Activated CD8-positive, alpha-beta memory T cell treated with anti-CD3 and anti-CD28 coated beads, Interleukin-2, amount 50 U/mL, for 1 hour (primary cell): ENCODE measurements around the gene HDAC4.

Experiments used
- DNase-seq: peaks from one replicate; pipeline ENCODE4 v3.0.0-alpha.2; 2020; ENCODE audit errors: extremely low read depth

HDAC4 gene

DNA sequence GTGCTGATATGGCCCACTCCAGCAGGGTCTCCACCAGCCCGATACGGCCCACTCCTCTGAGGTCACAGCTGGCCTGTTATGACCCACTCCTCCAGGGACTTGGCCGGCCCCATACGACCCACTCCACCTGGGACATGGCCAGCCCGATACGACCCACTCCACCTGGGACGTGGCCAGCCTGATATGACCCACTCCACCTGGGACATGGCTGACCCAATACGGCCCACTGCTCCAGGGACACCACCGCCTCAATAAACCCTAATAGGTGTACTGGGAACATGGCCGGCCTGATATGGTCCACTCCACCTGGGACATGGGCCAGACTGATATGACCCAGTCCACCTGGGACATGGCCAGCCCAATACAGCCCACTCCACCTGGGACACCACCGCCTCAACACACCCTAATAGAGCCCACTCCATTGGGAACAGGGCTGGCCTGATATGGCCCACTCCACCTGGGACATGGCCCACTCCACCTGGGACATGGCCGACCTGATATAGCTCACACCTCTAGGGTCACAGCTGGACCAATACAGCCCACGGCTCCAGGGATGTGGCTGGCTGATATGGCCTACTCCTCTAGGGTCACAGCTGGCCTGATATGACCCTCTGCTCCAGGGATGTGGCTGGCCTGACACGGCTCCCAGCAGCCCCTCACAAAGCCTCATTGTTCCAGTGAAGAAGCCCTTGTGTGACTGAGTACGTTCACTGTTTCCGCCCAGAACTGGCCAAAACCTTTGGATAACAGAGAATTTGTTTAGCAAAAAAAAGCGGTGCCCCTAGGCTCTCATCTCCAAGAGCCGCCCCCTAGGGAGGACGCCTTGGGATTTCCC, 245.6 kb downstream of the HDAC4 start:
- no peak for DNase-seq

- DNase-seq, result no peak
Measured at GRCh38 chr2:239153806-239154591, 246.8 kb downstream of the HDAC4 start.

DNA sequence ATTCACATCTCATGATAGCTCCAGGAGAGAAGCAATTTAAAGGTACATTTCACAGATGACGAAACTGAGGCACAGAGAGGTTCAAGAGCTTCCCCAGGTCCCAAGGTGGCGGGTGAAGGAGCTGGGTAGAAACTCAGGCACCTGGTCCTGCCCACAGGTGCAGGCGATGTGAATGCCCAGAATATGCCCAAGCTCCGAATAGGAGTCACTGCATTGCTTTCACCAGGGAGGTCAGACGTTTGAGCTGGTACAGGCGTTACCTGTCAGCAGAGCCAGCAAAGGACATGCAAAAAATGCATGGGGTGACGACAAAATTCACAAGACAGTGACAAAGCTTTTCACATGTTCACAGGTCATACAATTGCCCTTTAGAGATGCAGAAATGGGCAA, 247.9 kb downstream of the HDAC4 start:
- no peak for DNase-seq

DNA sequence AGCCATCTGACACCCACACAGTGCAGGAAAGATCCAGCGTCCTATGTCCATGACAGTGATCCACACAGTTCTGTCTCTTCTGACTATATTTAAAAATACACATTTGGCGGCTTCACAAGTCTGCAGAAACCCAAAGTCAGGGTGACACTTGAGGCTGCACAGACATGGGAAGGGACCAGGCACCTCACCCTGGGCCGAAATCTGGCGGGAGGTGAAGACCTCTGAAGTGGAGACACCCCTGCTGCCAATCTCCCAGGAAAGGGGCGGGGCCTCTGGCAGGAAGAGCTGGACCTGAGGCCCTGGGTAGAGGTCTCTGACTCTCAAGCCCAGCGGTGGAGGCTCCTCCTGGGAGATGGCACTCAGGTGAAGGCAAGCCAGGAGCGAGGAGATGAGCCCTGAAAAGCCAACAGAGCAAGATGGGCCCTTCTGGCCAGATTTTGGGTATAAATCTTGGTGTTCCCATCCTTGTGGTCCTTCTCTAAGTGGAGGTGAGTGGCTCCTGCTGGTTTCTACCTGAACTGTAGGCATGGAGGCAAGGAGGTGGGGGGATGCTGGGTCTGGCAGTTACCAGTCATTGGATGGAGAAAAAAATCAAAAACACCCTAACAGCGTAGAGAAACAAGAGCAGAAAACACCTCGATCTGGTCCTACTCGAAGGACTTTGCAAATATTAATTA, 248.4 kb downstream of the HDAC4 start:
- DNase-seq, result no peak

- no peak for DNase-seq
Measured at GRCh38 chr2:239151201-239152131, 249.4 kb downstream of the HDAC4 start.

DNA sequence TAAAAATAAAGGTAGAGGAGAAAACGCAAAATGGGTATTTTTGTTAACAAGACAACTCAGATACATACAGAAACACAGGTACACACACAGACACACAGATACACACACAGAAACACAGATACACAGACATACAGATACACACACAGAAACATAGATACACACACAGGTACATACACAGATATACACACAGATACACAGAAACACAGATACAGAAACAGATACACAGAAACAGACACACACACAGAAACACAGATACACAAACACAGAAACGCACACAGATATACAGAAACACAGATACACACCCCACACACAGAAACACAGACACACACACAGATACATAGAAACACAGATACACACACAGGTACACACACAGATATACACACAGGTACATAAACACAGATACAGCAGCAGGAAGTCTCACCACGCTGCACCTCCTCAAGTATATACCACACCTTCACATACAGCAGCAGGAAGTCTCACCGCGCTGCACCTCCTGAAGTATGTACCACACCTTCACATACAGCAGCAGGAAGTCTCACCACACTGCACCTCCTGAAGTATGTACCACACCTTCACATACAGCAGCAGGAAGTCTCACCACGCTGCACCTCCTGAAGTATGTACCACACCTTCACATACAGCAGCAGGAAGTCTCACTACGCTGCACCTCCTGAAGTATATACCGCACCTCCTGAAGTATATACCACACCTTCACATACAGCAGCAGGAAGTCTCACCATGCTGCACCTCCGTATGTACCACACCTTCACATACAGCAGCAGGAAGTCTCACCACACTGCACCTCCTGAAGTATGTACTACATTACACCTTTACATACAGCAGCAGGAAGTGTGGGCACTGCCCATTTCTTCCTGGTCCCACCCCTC, 250.5 kb downstream of the HDAC4 start:
- DNase-seq, result no peak

GRCh38 chr2:239149501-239149900, 251.3 kb downstream of the HDAC4 start:
- no peak for DNase-seq

DNA sequence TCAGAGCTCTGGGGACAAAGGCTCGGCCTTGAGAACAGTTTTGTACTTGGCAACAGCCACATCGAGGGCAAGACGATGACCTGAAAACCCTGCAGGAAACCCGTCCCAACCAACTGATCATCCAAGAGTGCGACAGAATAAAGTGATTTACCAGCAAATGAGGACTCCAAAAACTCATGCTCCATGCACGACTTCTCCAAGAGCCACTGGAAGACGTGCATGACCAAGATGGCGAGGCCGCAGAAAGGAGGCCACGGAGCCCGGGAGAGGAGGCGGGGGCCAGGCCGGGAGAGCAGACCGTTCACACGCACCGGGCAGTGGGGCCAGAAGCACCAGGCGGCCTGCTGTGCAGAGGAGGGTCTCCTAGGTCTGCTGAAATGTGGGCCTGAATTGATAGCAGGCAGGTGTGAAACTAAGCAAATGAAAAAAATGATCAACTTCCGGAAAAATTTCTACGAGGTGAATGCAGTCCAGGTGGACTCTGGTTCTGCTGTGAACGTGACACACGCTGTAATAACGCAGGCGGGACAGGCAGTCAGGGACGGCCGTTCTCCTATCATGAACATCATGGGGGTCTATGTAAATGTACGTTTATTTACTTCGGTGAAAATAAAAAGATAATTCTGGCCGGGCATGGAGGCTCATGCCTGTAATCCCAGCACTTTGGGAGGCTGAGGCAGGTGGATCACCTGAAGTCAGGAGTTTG, 252.2 kb downstream of the HDAC4 start:
- no peak for DNase-seq

GRCh38 chr2:239147376-239147775, 253.4 kb downstream of the HDAC4 start:
- no peak for DNase-seq

- no peak for DNase-seq
Measured at GRCh38 chr2:239146741-239147181, 254.1 kb downstream of the HDAC4 start.

DNA sequence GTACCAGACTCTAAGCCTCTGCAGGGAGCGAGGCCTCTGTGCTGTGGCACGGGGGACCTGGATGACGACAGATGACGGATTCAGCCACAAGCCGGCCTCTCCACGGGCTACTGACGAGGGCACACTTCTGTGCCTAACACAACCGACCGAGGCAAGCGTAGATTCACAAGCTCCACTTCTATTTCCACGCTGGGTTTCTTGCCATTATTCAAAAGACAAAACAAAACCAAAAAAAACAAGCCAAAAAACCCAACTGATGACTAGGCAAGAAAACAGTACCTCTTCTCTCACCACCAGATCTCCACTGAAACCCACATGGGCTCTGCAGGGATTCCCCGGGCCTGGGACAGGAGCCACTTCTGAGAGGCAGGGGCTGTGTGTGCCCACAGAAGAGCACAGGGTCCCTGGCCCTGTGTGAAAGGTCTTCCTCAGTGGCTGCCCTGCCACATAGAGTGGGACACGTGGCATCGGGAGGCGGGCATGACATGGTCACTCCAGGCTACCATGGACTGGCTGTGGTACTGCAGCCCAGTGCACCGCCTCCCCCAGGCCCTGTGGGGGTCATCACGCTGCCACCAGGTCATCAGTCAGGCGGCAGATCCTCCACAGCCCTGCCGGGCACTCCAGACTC, 254.7 kb downstream of the HDAC4 start:
- DNase-seq, result no peak

DNA sequence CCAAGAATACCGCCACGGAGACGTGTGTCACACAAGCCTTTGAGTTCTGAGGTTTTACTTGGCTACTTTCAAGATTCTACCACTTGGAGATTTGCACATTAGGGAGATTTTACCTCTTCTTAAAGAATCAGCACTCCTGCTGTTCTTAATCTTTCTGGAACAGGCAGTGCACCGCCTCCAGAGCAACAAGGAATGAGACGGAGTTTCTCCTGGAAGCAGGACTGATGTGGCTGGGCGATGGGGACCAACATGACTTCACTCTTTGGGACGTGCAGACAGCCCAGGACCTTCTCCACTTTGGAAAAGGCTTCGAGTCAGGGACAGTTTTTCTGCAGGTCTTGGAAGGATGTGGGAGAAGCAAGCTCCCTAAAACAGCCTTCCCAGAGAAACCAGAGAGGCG, 255.2 kb downstream of the HDAC4 start:
- DNase-seq, result no peak

DNA sequence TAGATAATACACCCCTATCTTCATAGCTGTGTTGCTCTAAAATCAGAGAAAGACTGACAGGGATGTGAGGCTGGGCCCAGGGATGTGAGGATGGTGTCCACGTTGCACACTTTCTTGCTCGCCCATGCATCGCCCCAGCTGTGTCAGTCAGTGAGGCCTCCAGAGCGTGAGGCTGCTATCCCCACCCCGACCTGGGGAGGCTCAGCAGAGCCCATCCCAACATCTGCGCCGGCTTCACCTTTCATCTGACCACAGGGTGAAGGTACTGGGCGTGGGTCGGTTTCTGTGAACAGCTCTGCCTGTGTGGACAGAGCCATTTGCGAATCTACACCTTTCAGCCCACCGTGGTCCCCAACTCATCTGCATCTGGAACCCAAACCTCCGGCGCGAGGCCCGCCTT, 255.7 kb downstream of the HDAC4 start:
- DNase-seq, result no peak

GRCh38 chr2:239144713-239144999, 256.2 kb downstream of the HDAC4 start:
- no peak for DNase-seq

GRCh38 chr2:239143858-239144712, 256.7 kb downstream of the HDAC4 start:
- DNase-seq, result no peak

DNA sequence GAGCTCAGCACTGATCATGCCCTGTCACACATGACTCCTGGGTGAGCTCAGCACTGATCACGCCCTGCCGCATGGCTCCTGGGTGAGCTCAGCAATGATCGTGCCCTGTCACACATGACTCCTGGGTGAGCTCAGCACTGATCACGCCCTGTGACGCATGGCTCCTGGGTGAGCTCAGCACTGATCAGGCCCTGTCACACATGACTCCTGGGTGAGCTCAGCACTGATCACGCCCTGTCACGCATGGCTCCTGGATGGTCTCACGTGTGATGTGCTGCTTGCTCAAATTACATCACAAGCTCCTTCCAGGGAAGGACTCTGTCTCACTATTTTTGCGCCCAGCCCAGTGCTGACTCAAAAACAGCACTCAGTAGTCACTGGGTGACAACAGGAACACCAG, 258.0 kb downstream of the HDAC4 start:
- DNase-seq, result no peak

DNA sequence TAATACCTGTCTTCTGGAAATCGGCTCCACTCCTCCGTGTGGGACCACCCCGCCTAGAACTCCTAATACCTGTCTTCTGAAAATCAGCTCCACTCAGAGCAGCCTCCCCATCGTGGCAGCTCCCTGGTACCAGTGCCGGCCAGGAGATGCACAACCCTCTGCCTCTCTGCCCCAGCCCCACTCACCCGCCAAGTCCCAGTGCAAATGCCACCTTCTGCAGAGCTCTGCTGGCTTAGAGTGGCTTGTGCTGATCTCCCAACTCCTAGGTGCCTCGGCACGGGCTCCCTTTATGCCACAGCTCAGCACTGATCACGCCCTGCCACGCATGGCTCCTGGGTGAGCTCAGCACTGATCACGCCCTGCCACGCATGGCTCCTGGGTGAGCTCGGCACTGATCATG, 258.5 kb downstream of the HDAC4 start:
- no peak for DNase-seq

GRCh38 chr2:239141021-239141760, 259.6 kb downstream of the HDAC4 start:
- no peak for DNase-seq
